Gastrocnemius medialis (tissue), 4 donors: Measurements from ENCODE around the gene MBD3L1. TPM values are rescaled to one million over a fixed set of nuclear protein-coding genes. Genes with fewer than 3 reads are reported as not detected.

Source experiments
- ATAC-seq, 2 donors: fragments of 150-250 bp; one replicate each; pipeline ENCODE4 v1.9.1; 2016
- DNase-seq, 2 donors: peaks; one replicate each; pipeline ENCODE4 v3.0.0-alpha.2; 2019
- H3K27ac ChIP-seq, 4 donors: fragments of 200-600 bp; sonication (generic); 1 replicate in 1 of 4; 2 replicates in 3 of 4; pipeline ENCODE4 v1.5.1; 2016 to 2018; ENCODE audit warnings: mild to moderate bottlenecking in 2 of 4, moderate library complexity in 1 of 4
- H3K27me3 ChIP-seq, 3 donors: fragments of 200-600 bp; sonication (generic) in 2 of 3; 1 replicate in 1 of 3; 2 replicates in 2 of 3; pipeline versions ENCODE4 v1.5.1 to v1.6.0; 2016 to 2019; ENCODE audit warnings: mild to moderate bottlenecking in 1 of 3, moderate library complexity in 1 of 3
- H3K36me3 ChIP-seq, 2 donors: fragments of 200-600 bp; sonication (generic) in 1 of 2; one replicate each; pipeline ENCODE4 v1.5.1; 2017 to 2018
- H3K4me1 ChIP-seq, 2 donors: fragments of 200-600 bp; sonication (generic) in 1 of 2; one replicate each; pipeline ENCODE4 v1.5.1; 2016 to 2017; ENCODE audit warnings: mild to moderate bottlenecking in 2 of 2
- H3K4me3 ChIP-seq, 4 donors: fragments of 200-600 bp; sonication (generic) in 3 of 4; 1 replicate in 1 of 4; 2 replicates in 3 of 4; pipeline ENCODE4 v1.5.1; 2016 to 2019; ENCODE audit warnings: mild to moderate bottlenecking in 2 of 4
- H3K9me3 ChIP-seq, 3 donors: fragments of 200-600 bp; sonication (generic) in 2 of 3; 1 replicate in 1 of 3; 2 replicates in 2 of 3; pipeline ENCODE4 v1.5.1; 2016 to 2019
- CTCF ChIP-seq, 5 experiments: fragments of 450-650 bp in 3 of 5; fragments of 200-600 bp in 2 of 5; sonication (generic) in 2 of 5; IDR thresholded peaks in 4 of 5; conservative IDR thresholded peaks in 1 of 5; 1 replicate in 4 of 5; 2 replicates in 1 of 5; pipeline ENCODE4 v1.5.1; 2016 to 2019; ENCODE audit warnings: antibody characterized with exemption in 5 of 5, mild to moderate bottlenecking in 3 of 5, moderate library complexity in 3 of 5
- POLR2A ChIP-seq, 2 donors: fragments of 450-650 bp; IDR thresholded peaks; one replicate each; pipeline ENCODE4 v1.6.1; 2017; ENCODE audit warnings: antibody characterized with exemption in 2 of 2, mild to moderate bottlenecking in 2 of 2, moderate library complexity in 2 of 2
- in situ Hi-C, 4 donors: fragments of 200-750 bp; cut with MboI; loops; one replicate each; pipeline versions ENCODE4 v1.15.0 to v1.8.0; 2017; ENCODE audit warnings: low sequenced_read_pairs in 4 of 4
- intact Hi-C: fragments of 100-400 bp; cut with DNase I; formaldehyde crosslinking; loops from one replicate; pipeline ENCODE4 v1.15.1; 2023; ENCODE audit warnings: low total_unique reads
- total RNA-seq, 4 donors: library from RNA; depleted of rRNA; stranded (reverse); fragments of >200 nt; gene quantifications; one replicate each; pipeline versions ENCODE4 v1.1.0 to v1.2.3, GENCODE V29; 2016

Gene MBD3L1
- total RNA-seq, 4 donors from 2014 or later: not detected

GRCh38 chr19:8827277-8827676, 4.9 kb upstream of the MBD3L1 start:
- intact Hi-C loops (no loop called here), in situ Hi-C loops (loop anchor here in 1 of 4 donors (25.0 kb wide), 1 partner anchor 960 kb away; no protein-coding TSS in a partner anchor)
- ATAC-seq (no peak), DNase-seq (no peak)
- peaks cover 12 to 75% of the 10 kb centered on the region in 2 donors for H3K36me3 ChIP-seq
- no peaks in the 10 kb centered on the region for H3K27me3 ChIP-seq
- no peak overlapping the region for H3K4me3 ChIP-seq
- H3K4me1 ChIP-seq: peaks cover 8 to 12% of the 10 kb centered on the region in 2 donors
- no peaks in the 10 kb centered on the region for H3K9me3 ChIP-seq
- H3K27ac ChIP-seq: no peak overlapping the region
- TF ChIP-seq CTCF (IDR thresholded peaks at IDR 0.05 in 4 of 5, conservative IDR thresholded peaks at IDR 0.05 in 1 of 5): no peak
- no peak for TF ChIP-seq POLR2A (IDR thresholded peaks at IDR 0.05)

GRCh38 chr19:8831373-8831772, 804 bp upstream of the MBD3L1 start:
- in situ Hi-C loops: loop anchor here in 1 of 4 donors (25.0 kb wide), 1 partner anchor 956 kb away; no protein-coding TSS in a partner anchor
- intact Hi-C loops: loop anchor here (5.0 to 10.0 kb wide), 6 partner anchors 311 to 1434 kb away; partner anchors contain the start of genes FBXL12, MARCHF2, NDUFA7 and RPS28
- H3K4me3 ChIP-seq: peak overlapping the region; percentile 74 to 91 (median 83)

GRCh38 chr19:8831832-8832131, 395 bp upstream of the MBD3L1 start:
- Histone ChIP-seq H3K27me3 (no peaks in the 10 kb centered on the region), H3K4me1 (peaks cover 8 to 12% of the 10 kb centered on the region in 2 donors), H3K27ac (peak overlapping the region; percentile 91 to 96 (median 94)), H3K4me3 (peak overlapping the region; percentile 74 to 91 (median 83)), H3K36me3 (peaks cover 0 to 31% of the 10 kb centered on the region in 2 donors), H3K9me3 (no peaks in the 10 kb centered on the region)
- TF ChIP-seq POLR2A (IDR thresholded peaks at IDR 0.05) (no peak), CTCF (IDR thresholded peaks at IDR 0.05 in 4 of 5, conservative IDR thresholded peaks at IDR 0.05 in 1 of 5) (no peak)
- intact Hi-C loops: loop anchor here (1.0 to 10.0 kb wide), 7 partner anchors 311 to 1434 kb away; partner anchors contain the start of genes FBXL12, MARCHF2, NDUFA7 and RPS28
- DNase-seq (peak in 1 of 2 donors; percentile 4), ATAC-seq (peak; percentile 17)
- in situ Hi-C loops: loop anchor here in 1 of 4 donors (25.0 kb wide), 1 partner anchor 956 kb away; no protein-coding TSS in a partner anchor

More at GRCh38 chr19:8831373-8831772, 804 bp upstream of the MBD3L1 start:
- peak overlapping the region; percentile 91 to 96 (median 94) for H3K27ac ChIP-seq
- no peak for ATAC-seq
- H3K4me1 ChIP-seq: peaks cover 8 to 12% of the 10 kb centered on the region in 2 donors
- H3K27me3 ChIP-seq: no peaks in the 10 kb centered on the region
- H3K36me3 ChIP-seq: peaks cover 0 to 35% of the 10 kb centered on the region in 2 donors
- DNase-seq: no peak
- H3K9me3 ChIP-seq: no peaks in the 10 kb centered on the region
- TF ChIP-seq CTCF (IDR thresholded peaks at IDR 0.05 in 4 of 5, conservative IDR thresholded peaks at IDR 0.05 in 1 of 5) (no peak), POLR2A (IDR thresholded peaks at IDR 0.05) (no peak)

GRCh38 chr19:8835446-8835845, 3.3 kb downstream of the MBD3L1 start:
- H3K27ac ChIP-seq: no peak overlapping the region
- intact Hi-C loops (loop anchor here (10.0 kb wide), 2 partner anchors 511 to 891 kb away; partner anchors contain the start of genes NDUFA7, RPS28 and TIMM44), in situ Hi-C loops (loop anchor here in 1 of 4 donors (25.0 kb wide), 1 partner anchor 952 kb away; no protein-coding TSS in a partner anchor)
- peaks cover 0 to 3% of the 10 kb centered on the region in 2 donors for H3K36me3 ChIP-seq
- peaks cover 8 to 12% of the 10 kb centered on the region in 2 donors for H3K4me1 ChIP-seq
- H3K4me3 ChIP-seq: no peak overlapping the region
- no peak for DNase-seq
- no peaks in the 10 kb centered on the region for H3K27me3 ChIP-seq
- no peak for ATAC-seq
- TF ChIP-seq POLR2A (IDR thresholded peaks at IDR 0.05) (no peak), CTCF (IDR thresholded peaks at IDR 0.05 in 4 of 5, conservative IDR thresholded peaks at IDR 0.05 in 1 of 5) (no peak)
- H3K9me3 ChIP-seq: no peaks in the 10 kb centered on the region
